A549 (cell line): ENCODE measurements around the gene CLCN7.
A peak's percentile ranks its signal among the peaks of the same experiment; 100 is the strongest.

Source experiments
- CBX2 ChIP-seq: fragments of 200-600 bp; sonication (generic); IDR thresholded peaks from 2 replicates; pipeline ENCODE4 v1.6.1; 2016; ENCODE audit warnings: low read depth, mild to moderate bottlenecking, borderline replicate concordance
- PHF8 ChIP-seq: fragments of 200-600 bp; sonication (generic); IDR thresholded peaks from 2 replicates; pipeline ENCODE4 v1.6.1; 2016; ENCODE audit warnings: low read depth, mild to moderate bottlenecking, antibody characterized with exemption, moderate library complexity, borderline replicate concordance
- POLR2A ChIP-seq: IDR thresholded peaks from 2 replicates; pipeline ENCODE4 v1.6.1; 2012; ENCODE audit warnings: mild to moderate bottlenecking, low read length
- TF ChIP-seq, protein P1 (sequence below): fragments of >200 bp; sonication (Bioruptor Twin); formaldehyde crosslinking; IDR thresholded peaks from 3 replicates; pipeline ENCODE4 v1.5.1; 2016

DNA sequence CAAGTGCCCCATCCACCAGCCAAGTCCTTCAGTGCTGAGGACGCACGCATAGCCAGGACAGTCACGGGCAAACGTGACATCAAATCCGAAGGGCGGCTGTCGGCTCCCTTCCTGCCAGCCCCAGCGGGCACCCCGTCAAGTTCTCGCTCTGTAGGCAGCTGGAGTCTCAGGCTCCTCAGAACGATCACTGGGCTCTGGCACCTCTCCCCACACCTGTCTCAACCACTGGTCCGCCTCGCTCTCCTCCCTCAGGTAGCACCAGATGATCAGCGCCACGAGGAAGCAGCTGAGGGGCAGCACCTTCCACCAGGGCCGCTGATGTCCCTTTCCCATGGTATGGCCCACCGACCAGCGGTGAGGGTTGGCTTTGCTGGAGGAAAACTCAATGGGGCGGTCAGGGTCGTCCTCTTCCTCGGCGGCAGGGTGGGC, 54.7 kb downstream of the CLCN7 start:
- TF ChIP-seq, protein P1, sequence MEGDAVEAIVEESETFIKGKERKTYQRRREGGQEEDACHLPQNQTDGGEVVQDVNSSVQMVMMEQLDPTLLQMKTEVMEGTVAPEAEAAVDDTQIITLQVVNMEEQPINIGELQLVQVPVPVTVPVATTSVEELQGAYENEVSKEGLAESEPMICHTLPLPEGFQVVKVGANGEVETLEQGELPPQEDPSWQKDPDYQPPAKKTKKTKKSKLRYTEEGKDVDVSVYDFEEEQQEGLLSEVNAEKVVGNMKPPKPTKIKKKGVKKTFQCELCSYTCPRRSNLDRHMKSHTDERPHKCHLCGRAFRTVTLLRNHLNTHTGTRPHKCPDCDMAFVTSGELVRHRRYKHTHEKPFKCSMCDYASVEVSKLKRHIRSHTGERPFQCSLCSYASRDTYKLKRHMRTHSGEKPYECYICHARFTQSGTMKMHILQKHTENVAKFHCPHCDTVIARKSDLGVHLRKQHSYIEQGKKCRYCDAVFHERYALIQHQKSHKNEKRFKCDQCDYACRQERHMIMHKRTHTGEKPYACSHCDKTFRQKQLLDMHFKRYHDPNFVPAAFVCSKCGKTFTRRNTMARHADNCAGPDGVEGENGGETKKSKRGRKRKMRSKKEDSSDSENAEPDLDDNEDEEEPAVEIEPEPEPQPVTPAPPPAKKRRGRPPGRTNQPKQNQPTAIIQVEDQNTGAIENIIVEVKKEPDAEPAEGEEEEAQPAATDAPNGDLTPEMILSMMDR, result no peak
- no peak for TF ChIP-seq CBX2
- no peak for TF ChIP-seq POLR2A
- TF ChIP-seq PHF8, result peak; percentile 38; the same call in 1 of the 2 replicates
